NB4 (cell line): Measurements from ENCODE around the gene GOLGA6L10.

Experiments used
- DNase-seq: peaks from one replicate; pipeline ENCODE4 v3.0.0; 2010; ENCODE audit warnings: low read depth
- H3K4me3 ChIP-seq: one replicate; pipeline ENCODE4 v1.5.1; 2011; ENCODE audit warnings: mild to moderate bottlenecking, low read depth, low read length, moderate library complexity
- CTCF ChIP-seq: IDR thresholded peaks from one replicate; pipeline ENCODE4 v1.5.1; 2012; ENCODE audit warnings: low read depth, low read length
- MAX ChIP-seq: IDR thresholded peaks from 2 replicates; pipeline ENCODE4 v1.6.1; 2011; ENCODE audit warnings: low read depth, low read length
- MYC ChIP-seq: IDR thresholded peaks from 2 replicates; pipeline ENCODE4 v1.6.1; 2011; ENCODE audit warnings: low read depth, low read length
- POLR2A ChIP-seq: IDR thresholded peaks from 2 replicates; pipeline ENCODE4 v1.6.1; 2011; ENCODE audit warnings: mild to moderate bottlenecking; ENCODE audit not compliant: insufficient read length; ENCODE audit errors: extremely low read depth

Gene GOLGA6L10

GRCh38 chr15:82298032-82298431 lies 51.2 kb downstream of the GOLGA6L10 start:
- no peak for TF ChIP-seq MAX
- TF ChIP-seq CTCF, result no peak
- TF ChIP-seq POLR2A, result no peak
- TF ChIP-seq MYC, result no peak
- no peak for DNase-seq
- H3K4me3 ChIP-seq, result no peak overlapping the region

GRCh38 chr15:82297546-82297945 lies 51.7 kb downstream of the GOLGA6L10 start:
- no peak for DNase-seq
- TF ChIP-seq MYC (no peak), POLR2A (no peak), MAX (no peak), CTCF (no peak)
- no peak overlapping the region for H3K4me3 ChIP-seq

GRCh38 chr15:82294061-82294690 lies 55.1 kb downstream of the GOLGA6L10 start:
- no peak overlapping the region for H3K4me3 ChIP-seq
- no peak for DNase-seq
- TF ChIP-seq MYC, result no peak
- no peak for TF ChIP-seq POLR2A
- TF ChIP-seq CTCF, result no peak
- no peak for TF ChIP-seq MAX

GRCh38 chr15:82292271-82292670 lies 57.0 kb downstream of the GOLGA6L10 start:
- TF ChIP-seq CTCF (no peak), MYC (no peak), POLR2A (no peak), MAX (no peak)
- no peak for DNase-seq
- no peak overlapping the region for H3K4me3 ChIP-seq
